HG03565 (cell line): ENCODE data around the gene CD69.

Source experiments
- ATAC-seq: cut with Tn5 transposase; IDR thresholded peaks from one replicate; pipeline ENCODE4 v1.9.1; 2021; ENCODE audit warnings: mild to moderate bottlenecking, moderate library complexity; ENCODE audit not compliant: unreplicated experiment

Gene CD69

DNA sequence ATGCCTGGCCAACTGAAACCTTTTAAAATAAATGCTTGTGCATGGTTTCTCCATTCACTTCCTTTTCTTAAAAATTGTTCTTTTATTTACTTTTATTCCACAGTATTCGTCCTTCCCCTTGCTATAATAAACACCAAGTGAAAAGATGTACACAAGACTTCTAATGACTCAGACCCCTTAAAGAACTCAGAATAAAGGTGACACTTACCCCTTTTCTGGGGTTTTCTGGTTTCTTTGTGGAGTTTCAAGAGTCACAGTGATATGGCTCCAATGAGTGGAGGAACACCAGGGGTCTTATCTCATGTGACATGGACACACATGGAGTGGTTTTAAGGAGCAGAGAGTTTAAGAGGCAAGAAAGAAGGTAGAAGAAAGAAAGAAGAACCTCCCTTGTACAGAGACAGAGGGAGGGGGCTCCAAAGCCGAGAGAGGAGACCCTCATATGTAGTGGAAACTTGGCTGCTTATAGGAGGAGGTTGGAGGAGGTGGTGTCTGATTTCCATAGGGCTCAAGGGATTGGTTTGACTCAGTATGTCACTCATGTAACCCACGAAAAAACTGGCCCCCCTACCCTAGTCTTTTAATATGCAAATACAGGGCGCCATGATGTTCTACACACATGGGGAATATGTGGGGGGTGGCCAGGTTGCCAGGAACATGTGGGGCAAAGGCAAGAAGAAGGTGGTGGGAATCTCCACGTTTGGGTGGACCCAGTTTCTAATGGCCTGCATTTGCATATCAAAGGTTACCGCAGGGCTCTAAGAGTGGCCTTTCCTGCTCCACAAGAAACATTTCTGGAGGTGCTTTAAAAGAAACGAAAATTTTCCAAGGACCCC, 22.1 kb upstream of the CD69 start:
- ATAC-seq: no peak

DNA sequence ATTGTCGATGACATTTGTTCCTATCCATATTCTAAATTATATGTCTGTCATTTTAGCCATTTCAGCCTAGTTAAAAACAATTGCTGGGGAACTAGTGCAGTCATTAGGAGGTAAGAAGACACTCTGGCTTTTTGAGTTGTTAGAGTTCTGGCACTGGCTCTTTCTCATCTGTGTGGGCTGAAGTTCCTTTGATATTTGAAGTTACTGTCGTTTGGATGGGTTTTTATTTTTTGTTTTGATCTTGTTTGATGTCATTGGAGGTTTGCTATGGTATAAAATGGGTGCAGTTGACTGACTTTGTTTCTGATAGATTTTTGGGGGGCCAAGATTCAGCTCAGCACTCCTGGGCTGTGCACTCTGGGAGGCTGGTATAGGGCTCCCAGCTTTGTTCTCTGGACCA, 20.7 kb upstream of the CD69 start:
- no peak for ATAC-seq

DNA sequence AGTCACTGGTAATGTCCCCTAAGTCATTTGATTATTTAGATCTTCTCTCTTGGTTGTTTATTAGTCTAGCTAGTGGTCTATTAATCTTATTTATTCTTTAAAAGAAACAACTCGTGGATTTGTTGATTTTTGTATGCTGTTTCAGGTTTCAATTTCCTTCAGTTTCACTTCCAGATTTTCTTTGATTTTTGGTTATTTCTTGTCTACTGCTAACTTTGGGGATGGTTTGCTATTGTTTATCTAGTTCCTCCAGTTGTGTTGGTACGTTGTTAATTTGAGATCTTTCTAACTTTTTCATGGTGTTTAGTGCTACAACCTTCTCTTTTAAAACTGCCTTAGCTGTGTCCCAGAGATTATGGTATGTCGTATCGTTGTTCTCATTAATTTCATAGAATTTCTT, 18.5 kb upstream of the CD69 start:
- ATAC-seq: no peak

DNA sequence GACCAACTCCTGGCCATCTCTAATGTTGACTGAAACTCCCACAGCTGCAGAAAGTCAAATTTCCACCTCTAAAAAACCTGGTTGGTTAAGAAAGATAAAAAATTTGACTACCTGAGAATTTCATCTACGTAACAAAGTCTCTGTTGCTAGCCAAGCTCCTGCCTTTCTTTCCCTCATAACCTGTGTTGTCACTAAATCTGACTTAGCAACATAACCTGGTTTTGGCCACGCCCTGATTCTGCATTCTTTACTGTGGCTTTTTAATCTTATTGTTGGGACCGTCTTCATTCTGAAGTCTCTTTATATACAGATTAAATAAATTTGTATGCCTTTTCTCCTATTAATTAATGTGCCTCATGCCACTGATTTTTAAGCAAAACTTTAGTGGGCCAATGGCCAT, 16.1 kb upstream of the CD69 start:
- no peak for ATAC-seq

DNA sequence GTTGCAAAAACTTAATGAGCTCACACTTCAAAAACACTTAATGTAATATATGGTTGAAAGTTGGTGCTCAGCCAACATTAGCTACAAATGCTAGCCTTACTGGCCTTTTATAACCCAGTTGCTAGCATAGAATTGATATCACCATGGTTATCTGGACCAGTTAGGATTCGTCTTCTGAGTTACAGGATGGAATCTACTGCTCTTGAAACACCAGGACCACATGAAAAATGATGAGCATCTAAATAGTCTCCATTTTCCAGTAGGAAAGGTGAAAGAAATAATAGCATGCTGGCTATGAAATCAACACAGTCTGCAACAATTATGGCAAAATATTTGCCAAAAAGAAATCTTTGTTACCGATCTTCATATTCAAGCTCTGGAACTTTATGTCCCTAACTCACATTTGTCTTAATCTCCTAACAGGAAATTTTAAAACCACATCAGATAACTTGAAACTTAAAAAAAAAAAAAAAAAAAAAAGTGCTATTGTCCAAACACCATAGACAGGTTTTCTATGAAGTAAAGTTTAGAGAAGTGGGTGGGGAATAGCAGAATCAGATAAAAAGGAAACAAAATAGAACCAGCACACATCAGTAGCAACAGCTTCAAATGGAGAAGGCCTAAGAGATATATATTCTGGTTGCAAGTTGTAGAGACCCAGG, 12.6 kb upstream of the CD69 start:
- ATAC-seq: no peak

DNA sequence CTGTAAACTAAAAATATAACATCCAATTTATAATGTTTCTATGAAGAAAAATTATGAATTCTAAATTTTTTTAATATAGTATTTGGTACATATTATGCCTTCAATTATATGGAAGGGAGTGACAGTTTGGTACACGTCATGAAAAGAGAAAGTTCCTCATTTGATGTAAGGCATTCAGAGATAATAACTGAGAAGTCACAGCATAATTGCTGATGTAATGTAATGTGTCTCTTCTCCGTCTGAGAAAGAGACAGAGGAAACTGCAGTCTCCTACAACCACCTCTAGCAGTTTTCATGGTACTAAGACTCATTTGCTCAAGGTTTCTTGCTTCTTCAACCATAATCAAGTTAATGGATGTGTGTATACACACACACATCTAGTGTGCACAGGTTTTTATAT, 2.3 kb upstream of the CD69 start:
- ATAC-seq: no peak

DNA sequence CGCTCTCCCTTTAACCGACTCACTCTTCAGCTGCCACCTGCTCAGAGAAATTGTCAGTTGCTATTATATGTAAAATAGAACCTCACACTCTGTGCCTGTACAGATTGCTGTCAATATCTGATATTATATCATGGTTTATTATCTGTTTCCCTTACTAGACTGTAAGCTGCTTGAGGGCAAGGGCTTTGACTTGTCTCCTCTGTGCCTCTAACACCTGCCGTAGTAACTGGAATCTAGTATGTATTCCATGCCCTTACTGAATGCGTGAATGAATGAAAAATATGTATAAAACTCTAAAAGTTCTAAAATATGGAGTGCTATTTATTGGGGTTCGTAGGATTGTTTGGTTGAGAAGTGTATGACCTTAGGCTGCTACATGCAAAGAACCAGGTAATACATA, 1.7 kb upstream of the CD69 start:
- no peak for ATAC-seq

DNA sequence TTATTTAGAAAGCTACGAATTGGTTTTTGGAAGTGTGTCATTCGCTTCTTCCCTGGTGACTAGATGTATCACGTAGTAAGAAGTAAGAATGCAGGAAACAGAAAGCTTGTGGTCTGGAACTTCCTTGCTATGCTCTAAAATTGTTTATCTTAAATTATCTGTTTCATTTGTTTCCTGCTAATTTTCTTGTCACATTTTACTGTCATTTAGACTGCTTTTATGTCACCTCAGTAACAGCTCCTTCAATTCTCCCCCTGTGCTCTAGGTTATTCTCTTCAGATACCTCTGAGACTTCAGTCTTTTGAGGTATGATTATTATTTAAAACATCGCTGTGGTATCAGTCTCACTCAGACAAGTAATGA, 699 bp upstream of the CD69 start:
- ATAC-seq: no peak

DNA sequence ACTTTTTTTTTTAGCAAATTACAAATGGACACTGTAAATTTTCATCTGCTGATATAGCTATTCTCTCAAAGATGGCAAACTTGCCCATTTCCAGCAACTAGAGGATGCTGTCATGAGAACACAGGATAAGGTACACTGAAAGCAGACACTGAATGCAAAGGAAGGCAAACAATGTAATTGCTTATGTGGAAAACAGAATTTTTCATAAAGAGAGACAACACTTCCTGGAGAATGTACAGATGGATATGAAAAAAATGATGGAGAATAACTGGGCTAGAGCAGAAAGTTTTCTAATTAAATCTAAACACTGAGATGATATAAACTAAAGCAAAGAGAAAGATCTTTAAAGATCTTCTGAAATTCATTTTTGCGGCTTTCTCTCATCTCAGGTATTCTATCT, 581 bp downstream of the CD69 start:
- no peak for ATAC-seq

DNA sequence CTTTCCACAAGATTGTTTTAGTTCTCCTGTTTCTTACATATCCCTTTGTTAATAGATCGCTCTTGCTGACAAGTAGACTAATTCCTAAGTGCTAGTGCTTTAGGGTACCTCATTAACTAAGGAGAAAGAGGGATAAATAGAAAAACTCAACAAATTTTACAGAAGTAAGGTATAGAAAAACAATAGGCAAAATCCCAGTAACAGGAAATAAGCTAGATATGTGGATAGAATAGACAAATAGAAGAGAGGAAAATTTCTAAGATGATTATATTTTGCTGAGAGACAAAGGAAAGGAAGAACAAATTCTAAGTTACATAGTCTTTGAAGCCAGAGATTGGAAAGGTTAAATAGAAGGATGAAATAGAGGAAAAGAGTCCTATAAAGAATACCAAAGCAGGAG, 1.0 kb downstream of the CD69 start:
- ATAC-seq: no peak

DNA sequence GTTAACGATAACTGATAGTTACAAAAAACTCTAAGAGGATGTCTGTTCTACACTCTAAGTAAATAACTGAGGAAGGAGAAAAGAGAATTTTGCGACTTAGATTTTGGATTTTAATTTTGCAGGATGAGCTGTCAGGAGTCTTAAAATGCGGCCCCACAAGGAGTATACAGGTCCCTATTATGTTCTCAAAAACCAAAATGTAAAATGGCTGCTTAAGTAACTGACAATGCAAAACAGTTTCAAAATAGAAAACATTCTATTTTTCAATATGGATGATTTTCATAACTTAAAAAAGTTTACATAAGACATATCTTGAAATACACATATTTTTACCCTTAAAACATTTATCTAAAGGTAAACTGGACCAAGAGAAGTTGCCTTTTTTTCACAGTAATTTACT, 2.6 kb downstream of the CD69 start:
- ATAC-seq: no peak

DNA sequence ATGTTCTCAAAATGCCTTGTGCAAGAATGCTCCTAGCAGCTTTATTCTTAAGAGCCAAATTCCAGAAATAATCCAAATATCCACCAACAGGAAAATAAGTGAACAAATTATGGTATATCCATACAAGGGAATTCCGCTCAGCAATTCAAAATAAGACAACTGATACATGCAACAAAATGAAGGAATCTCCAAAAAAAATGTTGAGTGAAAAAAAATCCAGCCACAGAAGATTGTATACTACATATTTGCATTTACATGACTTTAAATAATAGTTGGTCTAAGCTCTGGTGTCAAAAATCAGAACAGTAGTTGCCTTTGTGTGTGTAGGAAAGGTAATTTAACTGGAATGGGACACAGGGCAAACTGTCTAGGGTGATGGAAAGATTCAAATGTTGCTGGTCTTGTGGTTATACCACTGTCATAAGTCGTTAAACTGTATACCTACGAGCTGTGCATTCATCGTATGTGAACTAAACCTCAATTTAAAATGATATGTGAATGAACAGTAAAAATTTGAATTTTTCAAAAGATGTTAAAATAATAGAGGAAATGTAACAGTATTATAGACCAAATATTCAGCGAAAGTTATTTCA, 3.2 kb downstream of the CD69 start:
- ATAC-seq: no peak

DNA sequence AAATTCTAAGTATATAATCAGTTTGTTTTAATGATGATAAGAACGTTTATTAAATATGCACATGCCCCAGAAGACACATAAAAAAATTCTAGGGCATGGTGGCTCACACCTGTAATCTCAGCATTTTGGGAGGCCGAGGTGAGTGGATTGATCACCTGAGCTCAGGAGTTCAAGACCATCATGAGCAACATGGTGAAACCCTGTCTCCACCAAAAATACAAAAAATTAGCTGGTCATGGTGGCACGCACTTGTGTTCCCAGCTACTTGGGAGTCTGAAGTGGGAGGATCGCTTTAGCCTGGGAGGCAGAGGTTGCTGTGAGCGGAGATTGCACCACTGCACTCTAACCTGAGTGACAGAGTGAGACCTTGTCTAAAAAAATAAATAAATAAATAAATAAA, 4.0 kb downstream of the CD69 start:
- no peak for ATAC-seq

DNA sequence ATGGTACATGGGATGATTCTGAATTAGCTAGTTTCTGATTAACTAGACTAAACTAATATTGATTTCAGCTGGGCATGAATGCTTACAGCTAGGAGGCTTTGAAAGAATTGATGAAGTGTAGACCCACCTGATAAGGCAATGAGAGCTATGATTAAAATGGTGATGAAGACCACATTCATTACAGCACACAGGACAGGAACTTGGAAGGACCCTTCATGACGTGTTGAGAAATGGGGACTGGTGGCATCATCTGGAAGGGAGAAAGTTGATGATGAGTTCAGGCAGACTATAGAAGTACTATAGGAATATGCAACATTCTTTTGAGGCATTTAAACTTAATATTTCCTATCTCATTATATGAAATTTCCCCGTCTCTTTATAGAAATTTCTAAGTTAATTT, 4.5 kb downstream of the CD69 start:
- no peak for ATAC-seq

DNA sequence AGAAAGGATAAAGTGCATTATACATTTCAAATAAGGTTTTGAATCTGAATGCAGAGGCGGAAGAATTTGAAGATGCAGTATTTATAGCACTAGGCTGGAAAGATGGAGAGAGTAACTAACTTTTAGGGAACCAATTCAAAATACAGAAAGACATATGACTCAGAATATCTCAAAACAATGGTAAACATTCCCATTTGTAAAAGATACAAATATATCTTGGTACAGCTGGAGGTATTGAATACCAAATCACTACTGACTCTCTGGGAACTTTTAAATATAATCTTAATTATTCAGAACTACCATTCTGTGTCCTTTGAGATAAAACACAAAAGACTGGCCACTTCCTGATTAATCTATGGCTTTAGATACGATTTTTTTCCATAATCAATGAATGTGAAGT, 5.1 kb downstream of the CD69 start:
- no peak for ATAC-seq

DNA sequence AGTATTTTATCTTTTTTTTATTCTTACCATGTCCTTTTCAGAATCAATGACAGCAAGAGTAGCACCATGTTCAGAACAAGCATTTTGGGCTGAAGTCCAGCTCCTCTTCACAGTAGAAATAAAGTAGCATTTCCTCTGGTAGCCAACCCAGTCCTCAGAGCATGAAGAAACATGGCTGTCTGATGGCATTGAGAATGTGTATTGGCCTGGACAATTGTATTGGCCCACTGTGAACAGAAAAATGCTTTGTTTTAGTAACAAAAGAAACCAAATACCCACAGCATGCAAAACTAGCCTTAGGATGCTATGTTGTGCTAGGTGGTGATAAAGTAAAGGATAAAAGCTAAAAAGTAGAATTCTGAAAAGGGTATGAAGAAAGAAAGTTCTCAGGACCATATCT, 5.7 kb downstream of the CD69 start:
- no peak for ATAC-seq

DNA sequence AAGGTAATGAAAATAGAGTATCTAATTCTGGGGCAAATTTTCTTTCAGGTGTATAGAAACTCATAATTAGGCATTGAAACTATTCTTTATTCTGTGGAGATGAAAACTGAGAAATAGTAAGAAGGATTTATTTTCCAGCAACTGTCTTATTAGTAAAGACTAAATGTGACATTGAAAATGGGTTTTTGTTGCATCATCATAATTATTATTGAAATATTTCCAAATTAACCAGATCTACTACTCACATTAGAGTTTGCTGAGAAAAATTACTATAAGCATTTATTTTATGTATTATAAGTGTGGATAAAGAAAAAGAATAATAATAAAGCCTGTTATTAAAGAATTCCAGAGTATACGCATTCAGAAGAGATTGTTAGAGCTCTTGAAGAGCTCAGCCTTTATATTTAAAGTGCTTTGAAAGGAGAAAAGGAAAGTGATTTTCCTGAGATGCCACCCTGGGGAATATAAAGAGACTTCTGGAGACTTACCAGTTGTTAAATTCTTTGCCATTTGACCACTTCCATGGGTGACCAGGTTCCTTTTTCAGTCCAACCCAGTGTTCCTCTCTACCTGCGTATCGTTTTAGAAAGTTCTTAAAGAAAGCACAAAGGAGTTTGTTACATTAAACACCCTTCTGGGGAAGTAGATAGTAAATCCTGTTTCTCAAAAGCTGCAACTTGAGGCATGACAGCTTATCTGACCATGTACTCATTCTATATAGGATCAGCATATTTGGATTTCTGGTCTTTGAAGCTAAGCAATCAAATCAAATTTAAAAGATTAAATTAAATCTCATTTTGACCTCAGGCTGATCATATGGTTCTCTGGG, 6.4 kb downstream of the CD69 start:
- no peak for ATAC-seq

DNA sequence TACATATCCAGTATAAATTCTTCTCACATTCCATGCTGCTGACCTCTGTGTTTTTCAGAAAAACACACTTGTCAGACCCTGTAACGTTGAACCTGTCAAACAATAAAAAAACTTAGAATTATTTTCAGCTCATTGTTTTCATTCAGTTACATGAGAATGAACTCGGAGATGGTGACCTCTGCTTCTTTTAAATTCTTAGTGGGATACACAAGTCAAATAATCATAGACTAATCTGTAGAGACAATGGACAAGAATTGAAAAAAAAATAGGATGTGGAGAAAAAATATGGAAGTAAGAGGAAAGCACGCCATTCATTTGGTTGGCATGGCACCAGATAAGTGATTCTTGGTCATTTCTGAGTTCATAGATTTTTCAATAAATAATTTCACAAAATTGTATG, 7.2 kb downstream of the CD69 start:
- ATAC-seq: no peak

DNA sequence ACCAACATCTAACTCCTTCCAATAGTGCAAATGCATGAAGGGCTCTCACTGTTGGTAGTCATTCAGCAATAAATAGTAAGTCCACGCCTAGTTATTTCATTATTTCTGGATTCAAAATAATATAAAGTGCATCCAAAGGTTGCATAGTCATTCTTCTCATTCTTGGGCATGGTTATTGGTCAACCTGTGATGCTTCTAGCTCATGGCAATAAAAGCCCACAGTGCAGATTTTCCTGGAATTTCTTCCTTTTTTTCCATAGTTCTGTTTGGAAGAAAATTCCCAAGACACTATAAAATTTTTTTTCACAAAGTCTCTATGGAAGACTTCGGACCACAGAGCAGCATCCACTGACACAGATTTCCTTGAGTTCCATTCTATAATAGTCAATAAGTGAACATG, 7.6 kb downstream of the CD69 start:
- no peak for ATAC-seq

DNA sequence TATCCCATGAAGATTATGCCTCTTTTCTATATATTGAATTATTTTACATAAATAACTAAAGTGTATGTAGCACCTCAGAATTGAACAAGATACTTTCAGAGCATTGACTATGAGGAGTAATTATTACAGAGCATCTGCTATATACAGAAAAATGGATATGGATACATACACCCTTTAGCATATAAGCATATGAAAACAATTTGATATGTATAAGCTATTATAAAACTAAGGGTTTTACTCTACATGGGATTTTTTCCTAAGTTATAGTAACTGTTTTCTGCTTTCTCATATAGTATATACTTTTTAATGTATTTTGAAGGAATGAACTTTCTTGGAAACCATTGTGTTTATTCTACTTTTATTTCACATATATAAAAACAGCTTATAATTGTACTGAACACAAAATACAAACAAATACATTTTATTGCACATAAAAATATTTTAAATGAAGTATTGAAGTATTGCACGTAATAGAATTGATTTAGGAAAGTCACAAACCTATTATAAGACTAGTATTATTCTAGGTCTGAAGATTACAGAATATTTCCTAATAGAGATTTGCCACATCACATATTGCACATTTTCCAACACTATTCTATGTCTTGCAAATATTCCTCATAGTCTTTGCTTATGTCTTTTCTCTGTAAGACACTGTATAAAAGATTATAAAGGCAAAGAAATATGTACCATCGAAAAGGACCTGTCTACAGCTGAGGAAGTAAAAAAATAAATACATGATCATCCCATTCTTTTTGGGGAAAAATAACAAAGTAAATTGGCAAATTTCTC, 8.4 kb downstream of the CD69 start:
- ATAC-seq: no peak
